Measurements from ENCODE around the gene SCAP.

- TF ChIP-seq CTCF (IDR thresholded peaks at IDR 0.05) (no peak), FOXK1 (CRISPR knock-in tag; IDR thresholded peaks at IDR 0.05) (no peak), ZBTB21 (CRISPR knock-in tag; IDR thresholded peaks at IDR 0.05; ENCODE audit: borderline replicate concordance) (no peak), FOXJ3 (CRISPR knock-in tag; IDR thresholded peaks at IDR 0.05; ENCODE audit: borderline replicate concordance) (no peak), TEAD4 (CRISPR knock-in tag; IDR thresholded peaks at IDR 0.05) (no peak), NR2C2 (CRISPR knock-in tag; IDR thresholded peaks at IDR 0.05) (no peak)
- TF ChIP-seq, protein P1, sequence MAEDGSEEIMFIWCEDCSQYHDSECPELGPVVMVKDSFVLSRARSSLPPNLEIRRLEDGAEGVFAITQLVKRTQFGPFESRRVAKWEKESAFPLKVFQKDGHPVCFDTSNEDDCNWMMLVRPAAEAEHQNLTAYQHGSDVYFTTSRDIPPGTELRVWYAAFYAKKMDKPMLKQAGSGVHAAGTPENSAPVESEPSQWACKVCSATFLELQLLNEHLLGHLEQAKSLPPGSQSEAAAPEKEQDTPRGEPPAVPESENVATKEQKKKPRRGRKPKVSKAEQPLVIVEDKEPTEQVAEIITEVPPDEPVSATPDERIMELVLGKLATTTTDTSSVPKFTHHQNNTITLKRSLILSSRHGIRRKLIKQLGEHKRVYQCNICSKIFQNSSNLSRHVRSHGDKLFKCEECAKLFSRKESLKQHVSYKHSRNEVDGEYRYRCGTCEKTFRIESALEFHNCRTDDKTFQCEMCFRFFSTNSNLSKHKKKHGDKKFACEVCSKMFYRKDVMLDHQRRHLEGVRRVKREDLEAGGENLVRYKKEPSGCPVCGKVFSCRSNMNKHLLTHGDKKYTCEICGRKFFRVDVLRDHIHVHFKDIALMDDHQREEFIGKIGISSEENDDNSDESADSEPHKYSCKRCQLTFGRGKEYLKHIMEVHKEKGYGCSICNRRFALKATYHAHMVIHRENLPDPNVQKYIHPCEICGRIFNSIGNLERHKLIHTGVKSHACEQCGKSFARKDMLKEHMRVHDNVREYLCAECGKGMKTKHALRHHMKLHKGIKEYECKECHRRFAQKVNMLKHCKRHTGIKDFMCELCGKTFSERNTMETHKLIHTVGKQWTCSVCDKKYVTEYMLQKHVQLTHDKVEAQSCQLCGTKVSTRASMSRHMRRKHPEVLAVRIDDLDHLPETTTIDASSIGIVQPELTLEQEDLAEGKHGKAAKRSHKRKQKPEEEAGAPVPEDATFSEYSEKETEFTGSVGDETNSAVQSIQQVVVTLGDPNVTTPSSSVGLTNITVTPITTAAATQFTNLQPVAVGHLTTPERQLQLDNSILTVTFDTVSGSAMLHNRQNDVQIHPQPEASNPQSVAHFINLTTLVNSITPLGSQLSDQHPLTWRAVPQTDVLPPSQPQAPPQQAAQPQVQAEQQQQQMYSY (CRISPR knock-in tag; IDR thresholded peaks at IDR 0.05) = no peak
Measured at GRCh38 chr3:47495111-47495510, 19.4 kb upstream of the SCAP start.
